GM11168 (cell line): ENCODE results near the gene LIN7A.
"Not testable (repeated sequence)": the region's sequence is repeated elsewhere in the genome, so short reads cannot be mapped to it uniquely, and the experiment has no call there.

Experiments used
- in situ Hi-C: fragments of 300-500 bp; cut with MboI; formaldehyde crosslinking; loops from one replicate; pipeline ENCODE4 v1.12.0; 2022; ENCODE audit warnings: low sequenced_read_pairs; ENCODE audit not compliant: unreplicated experiment

Gene LIN7A

DNA sequence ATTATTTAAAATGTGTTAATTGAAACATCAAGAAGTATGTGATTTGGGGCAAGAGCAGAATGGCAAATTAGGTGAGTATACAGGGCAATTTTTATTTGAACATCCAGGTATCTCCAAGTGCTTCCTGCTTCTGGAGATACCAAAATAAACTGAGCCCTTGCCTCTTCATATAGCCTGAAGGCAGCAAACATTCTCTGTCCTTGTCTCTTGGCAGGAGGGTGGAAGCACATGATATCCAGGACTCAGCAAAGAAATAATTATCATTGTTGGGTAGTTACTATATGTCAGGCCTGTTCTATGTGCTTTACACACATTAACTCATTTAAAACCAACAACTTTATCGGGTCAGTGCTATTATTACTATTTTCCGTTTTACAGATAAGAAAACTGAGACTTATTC is 12.5 kb downstream of the LIN7A start:
- in situ Hi-C loops = no loop called here

DNA sequence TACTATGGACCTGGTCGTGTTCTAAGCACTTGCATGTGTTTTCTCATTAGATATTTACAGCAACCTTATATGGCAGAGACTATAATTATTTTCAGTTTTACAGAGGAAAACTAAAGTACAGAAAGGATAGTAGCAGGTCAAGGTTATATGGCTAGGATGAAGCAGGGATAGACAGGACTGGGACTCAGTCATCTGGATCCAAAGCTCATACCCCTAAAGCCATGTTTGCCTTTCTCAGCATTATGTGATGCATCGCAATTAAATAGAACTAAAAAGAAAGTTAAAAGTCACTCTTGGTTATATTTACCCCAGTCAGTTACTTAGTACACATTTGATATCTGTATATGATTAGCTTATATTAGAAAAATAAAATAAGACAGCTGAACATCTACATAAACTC is 13.3 kb downstream of the LIN7A start:
- in situ Hi-C loops = no loop called here

GRCh38 chr12:80920006-80920405 is 17.7 kb downstream of the LIN7A start:
- in situ Hi-C loops = no loop called here

DNA sequence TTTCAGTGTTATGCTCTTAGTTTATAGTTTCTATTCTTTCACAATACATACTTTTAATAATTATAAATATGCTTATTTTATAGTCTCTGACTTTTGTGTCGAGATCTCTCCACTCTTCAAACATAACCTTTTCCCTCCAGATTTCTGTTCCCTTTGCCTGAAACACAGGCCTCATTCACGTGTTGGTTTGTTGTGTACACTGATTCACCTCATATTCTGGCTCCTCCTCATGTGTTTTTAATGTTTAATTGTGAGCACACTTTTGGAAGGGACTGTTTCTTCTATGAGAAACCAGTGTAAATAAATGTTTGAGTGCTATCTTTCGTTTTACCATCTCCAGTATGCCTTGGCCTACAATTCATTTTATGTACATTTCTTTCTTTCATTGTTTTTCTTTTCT is 20.1 kb downstream of the LIN7A start:
- in situ Hi-C loops = no loop called here

- in situ Hi-C loops = no loop called here
Observed at GRCh38 chr12:80912901-80913770, 24.6 kb downstream of the LIN7A start.

GRCh38 chr12:80909370-80909769 is 28.4 kb downstream of the LIN7A start:
- in situ Hi-C loops = no loop called here

DNA sequence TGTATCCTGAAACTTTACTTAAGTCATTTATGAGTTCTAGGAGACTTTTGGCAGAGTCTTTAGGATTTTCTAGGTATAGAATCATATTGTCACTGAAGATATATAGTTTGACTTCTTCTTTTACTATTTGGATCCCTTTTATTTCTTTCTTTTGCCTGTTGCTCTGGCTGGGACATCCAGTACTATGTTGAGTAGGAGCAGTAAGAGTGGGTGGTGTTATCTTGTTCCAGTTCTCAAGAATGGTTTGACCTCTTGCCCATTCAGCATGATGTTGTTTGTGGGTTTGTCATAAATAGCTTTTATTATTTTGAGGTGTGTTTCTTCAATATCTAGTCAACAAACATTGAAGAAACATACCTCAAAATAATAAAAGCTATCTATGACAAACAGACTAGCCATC is 35.0 kb downstream of the LIN7A start:
- in situ Hi-C loops = no loop called here

DNA sequence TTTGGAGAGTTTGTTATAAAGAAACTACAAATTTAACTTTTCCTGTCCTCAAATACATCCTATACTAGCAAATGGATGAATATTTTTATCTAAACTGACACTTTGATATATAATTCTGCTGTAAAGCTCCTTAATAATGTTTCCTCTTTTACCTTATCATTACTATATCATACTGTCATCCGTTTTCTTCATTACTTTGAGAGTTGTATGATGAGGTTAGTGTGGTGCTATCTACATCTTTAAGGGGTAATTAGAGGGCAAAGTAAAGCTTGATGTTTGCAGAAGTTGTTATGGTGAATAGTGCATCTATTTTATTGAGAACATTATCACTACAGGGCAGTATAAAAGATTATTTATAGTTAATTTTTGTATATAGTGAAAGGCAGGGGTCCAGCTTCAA is 36.1 kb downstream of the LIN7A start:
- in situ Hi-C loops = no loop called here

- in situ Hi-C loops = no loop called here
Observed at GRCh38 chr12:80895240-80895639, 42.5 kb downstream of the LIN7A start.

DNA sequence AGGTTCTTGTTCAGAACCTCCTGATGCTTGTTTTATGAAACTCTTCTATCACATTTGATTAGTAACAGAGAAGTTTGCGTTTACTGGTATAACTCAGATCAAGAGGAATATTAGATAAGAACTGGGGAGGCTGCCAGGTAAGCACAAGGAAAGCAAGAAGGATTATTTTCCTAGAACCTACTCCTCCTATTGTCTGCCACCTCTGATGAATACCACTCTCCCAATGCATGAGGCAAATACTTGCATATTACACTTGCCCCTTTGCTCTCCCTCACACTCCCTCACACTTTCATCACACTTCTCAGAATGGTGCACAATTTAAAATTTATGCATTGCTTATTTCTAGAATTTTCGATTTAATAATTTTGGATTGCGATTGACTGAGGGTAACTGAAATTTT is 43.6 kb downstream of the LIN7A start:
- in situ Hi-C loops = no loop called here

DNA sequence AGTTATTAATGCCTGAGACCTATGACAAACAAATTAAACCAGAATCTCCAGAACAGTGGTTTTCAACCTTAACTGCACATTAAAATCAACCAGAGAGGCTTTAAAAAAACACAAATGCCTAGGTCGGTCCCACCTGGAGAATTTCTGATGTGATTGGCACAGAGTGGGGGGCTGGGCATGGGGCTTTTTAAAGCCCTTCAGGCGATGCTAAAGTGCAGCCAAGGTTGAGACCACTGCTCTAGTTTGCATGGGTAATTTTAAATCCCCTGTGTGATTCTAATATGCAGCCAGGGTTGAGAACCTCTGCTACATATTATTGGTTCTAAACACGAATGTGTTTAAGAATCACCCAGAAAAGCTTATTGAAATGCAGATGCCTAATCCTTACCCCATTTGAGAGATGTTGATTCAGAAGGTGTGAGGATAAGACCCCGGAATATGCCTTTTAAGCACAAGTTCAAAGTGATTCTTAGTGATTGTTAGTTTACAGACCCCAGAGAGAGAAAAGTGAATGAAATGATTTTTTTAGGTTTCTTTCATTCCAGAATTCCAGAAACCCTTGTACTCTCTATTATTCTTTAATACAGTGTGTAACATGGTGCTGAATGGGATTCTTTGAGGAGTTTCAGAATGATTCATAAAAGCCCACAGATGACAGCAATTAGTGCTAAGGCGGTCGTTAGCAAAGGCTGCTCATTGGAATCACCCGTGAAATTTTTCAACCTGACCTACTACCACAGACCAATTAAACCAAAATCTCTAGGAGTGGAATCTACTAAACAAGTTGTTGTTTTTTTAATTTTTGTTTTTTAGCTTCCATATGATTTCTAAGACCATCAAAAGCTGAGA is 44.9 kb downstream of the LIN7A start:
- in situ Hi-C loops = no loop called here

DNA sequence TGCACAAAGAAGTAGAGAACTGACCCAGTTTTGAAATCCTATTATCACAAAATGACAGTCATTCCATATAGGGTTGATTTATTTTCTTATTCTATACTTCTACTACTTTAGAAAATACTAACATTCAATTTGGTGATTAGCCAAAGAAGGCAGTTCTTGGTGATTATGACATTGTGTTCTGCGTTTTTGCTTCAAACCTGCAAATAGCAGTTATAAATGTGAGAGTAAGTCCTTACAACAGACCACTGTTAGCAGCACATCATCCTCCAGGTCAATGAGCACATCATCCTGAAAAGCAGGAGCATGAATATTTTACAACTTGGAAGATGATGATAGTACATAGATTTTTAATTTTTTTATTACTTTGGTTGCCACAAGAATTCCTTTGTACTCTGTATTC is 53.1 kb downstream of the LIN7A start:
- in situ Hi-C loops = no loop called here

GRCh38 chr12:80881106-80881505 is 56.6 kb downstream of the LIN7A start:
- in situ Hi-C loops = no loop called here

GRCh38 chr12:80878452-80878851 is 59.3 kb downstream of the LIN7A start:
- in situ Hi-C loops = not testable (repeated sequence)

DNA sequence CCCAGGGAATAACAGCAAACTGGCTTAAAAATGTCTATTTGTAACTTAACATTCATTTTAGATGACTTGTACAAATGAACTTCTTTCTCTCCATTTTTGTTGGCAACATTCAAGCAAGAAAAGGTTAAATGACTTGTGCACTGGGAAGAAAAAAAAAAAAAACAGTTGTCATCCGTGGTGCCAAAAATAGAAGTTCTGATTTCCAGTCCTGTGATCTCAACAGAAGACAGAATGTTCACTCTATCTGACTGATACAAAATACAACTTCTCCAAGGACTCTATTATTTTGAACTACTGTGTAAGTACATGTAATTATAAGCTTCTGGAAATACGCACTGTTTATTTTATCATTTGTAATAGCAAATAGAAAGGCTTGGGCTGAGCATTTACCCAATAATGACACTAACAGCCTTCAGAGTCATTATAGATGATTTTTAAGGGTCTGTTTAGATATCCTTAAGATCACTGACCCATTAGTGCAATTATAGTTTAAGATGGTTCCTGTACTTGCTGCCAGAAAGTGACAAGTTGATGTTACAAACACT is 59.9 kb downstream of the LIN7A start:
- in situ Hi-C loops = no loop called here

DNA sequence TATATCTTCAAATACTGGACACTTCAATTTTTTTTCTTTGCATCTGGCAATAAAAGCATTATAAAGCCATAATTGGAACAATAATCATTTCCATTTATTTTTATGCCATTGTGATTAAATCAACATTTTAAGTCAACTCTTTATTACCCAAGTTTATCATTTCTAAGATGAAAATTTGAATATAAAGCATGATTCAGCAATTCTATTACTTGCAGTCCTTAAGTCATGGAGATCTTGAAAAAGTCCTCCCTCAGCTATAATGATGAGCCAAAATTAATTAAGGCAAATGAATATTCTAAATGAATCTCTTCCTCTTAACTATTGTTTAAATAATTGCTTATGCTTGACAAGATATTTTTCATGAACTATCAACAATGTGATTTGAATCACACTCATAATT is 65.7 kb downstream of the LIN7A start:
- in situ Hi-C loops = no loop called here

DNA sequence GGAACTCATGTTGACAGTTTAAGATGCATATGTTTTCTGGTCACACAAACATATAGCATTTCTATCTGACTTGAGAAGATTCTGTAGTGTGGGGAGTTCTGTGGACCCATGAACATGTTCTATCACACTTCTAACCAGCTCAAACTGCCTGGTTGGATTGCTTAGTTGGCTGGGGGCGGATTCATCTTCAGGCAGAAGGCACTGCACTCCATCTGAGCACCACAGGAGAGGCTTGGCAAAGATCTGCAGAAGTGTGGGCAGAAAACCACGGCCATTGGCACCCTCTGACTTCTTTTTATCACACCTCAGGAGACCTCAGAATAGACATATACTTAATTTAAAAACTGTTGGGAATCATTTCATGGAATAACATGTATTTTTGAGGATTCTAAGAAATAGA is 68.5 kb downstream of the LIN7A start:
- in situ Hi-C loops = no loop called here

DNA sequence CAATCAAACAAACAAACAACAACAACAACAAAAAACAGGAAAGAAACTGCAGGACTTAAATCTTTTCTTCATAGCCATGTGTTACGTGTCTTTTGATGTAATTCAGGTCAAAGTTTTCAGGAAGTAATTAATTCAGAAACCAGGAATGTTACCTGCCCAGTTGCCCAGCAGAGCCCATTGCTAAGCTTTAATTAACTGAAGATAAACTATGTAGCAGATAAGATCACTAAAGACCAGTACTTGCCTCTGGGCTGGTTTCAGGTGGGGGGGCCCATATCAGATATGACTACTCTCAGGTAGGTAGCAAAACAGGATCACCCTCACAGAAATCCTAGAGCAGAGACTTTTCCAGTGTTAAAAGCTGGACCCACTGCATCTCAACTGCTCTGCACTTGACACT is 69.2 kb downstream of the LIN7A start:
- in situ Hi-C loops = no loop called here

- in situ Hi-C loops = no loop called here
Observed at GRCh38 chr12:80867941-80868340, 69.8 kb downstream of the LIN7A start.

- in situ Hi-C loops = no loop called here
Observed at GRCh38 chr12:80864046-80864735, 73.5 kb downstream of the LIN7A start.

DNA sequence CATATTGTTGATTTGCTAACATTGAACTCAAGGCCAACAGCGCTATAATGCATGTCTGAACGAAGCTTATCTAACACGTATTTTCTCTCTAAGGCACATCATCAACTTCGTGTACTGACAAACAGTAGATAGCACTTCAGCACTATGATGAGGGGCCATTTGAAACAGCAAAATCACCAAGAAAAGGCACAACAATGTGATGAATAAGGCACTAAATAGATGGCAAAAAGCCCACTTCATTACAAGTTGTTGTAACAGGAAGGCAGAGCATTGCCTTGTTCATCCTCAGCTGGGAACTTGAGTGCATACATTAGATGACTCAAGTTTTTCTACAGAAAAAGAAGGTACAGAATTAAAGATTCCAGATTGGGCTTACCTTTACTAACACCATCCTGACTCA is 75.2 kb downstream of the LIN7A start:
- in situ Hi-C loops = no loop called here
